ENCODE results near the gene C3orf33. TPM values are rescaled to one million over a fixed set of nuclear protein-coding genes. Genes with fewer than 3 reads are reported as not detected.

The C3orf33 gene
- total and polyA plus RNA-seq, 2 experiments from 2014 or later = 3.5 to 4.7 TPM

GRCh38 chr3:155741603-155742002, 64.5 kb downstream of the C3orf33 start (continued):
- TF ChIP-seq ZNF462 (CRISPR knock-in tag; IDR thresholded peaks at IDR 0.05) = no peak
- no peak for TF ChIP-seq JUNB (IDR thresholded peaks at IDR 0.05; ENCODE audit: unreplicated experiment)
- no peak for TF ChIP-seq CTCF (conservative IDR thresholded peaks at IDR 0.05; ENCODE audit: low read depth in 2 of 2)
- no peak for TF ChIP-seq EZH2phosphoT487 (IDR thresholded peaks at IDR 0.05; ENCODE audit: unreplicated experiment)
- TF ChIP-seq STAT1 (IDR thresholded peaks at IDR 0.05; ENCODE audit: unreplicated experiment) = no peak
- no peak for TF ChIP-seq NANOG (IDR thresholded peaks at IDR 0.05; ENCODE audit: borderline replicate concordance)
- TF ChIP-seq EZH2 (IDR thresholded peaks at IDR 0.05; ENCODE audit: low read depth, unreplicated experiment) = no peak
- no peak for TF ChIP-seq ZNF331 (CRISPR knock-in tag; IDR thresholded peaks at IDR 0.05; ENCODE audit: low read depth)
- no peak for TF ChIP-seq REST (IDR thresholded peaks at IDR 0.05; ENCODE audit: unreplicated experiment)
- no peak for TF ChIP-seq ZNF114 (CRISPR knock-in tag; IDR thresholded peaks at IDR 0.05)

Measured in GM23338 (cell line).